DND-41 (cell line): ENCODE data around the gene CTDSP2.
"Not testable (repeated sequence)": the region's sequence is repeated elsewhere in the genome, so short reads cannot be mapped to it uniquely, and the experiment has no call there.

Experiments used
- EZH2 ChIP-seq: IDR thresholded peaks from 3 replicates; pipeline ENCODE4 v1.6.1; 2012; ENCODE audit warnings: borderline replicate concordance, low read depth, mild to moderate bottlenecking, moderate library complexity, low read length, inconsistent platforms; ENCODE audit not compliant: severe bottlenecking
- TF ChIP-seq, protein P1 (sequence below): IDR thresholded peaks from 2 replicates; pipeline ENCODE4 v1.5.1; 2012; ENCODE audit warnings: borderline replicate concordance, low read length, moderate library complexity, mild to moderate bottlenecking; ENCODE audit not compliant: poor library complexity, severe bottlenecking; ENCODE audit errors: extremely low read depth

- TF ChIP-seq, protein P1, sequence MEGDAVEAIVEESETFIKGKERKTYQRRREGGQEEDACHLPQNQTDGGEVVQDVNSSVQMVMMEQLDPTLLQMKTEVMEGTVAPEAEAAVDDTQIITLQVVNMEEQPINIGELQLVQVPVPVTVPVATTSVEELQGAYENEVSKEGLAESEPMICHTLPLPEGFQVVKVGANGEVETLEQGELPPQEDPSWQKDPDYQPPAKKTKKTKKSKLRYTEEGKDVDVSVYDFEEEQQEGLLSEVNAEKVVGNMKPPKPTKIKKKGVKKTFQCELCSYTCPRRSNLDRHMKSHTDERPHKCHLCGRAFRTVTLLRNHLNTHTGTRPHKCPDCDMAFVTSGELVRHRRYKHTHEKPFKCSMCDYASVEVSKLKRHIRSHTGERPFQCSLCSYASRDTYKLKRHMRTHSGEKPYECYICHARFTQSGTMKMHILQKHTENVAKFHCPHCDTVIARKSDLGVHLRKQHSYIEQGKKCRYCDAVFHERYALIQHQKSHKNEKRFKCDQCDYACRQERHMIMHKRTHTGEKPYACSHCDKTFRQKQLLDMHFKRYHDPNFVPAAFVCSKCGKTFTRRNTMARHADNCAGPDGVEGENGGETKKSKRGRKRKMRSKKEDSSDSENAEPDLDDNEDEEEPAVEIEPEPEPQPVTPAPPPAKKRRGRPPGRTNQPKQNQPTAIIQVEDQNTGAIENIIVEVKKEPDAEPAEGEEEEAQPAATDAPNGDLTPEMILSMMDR, result not testable (repeated sequence)
- not testable (repeated sequence) for TF ChIP-seq EZH2
Observed at GRCh38 chr12:57820119-57820518, 26.4 kb downstream of the CTDSP2 start.
